ENCODE measurements around the gene CAV1.

DNA sequence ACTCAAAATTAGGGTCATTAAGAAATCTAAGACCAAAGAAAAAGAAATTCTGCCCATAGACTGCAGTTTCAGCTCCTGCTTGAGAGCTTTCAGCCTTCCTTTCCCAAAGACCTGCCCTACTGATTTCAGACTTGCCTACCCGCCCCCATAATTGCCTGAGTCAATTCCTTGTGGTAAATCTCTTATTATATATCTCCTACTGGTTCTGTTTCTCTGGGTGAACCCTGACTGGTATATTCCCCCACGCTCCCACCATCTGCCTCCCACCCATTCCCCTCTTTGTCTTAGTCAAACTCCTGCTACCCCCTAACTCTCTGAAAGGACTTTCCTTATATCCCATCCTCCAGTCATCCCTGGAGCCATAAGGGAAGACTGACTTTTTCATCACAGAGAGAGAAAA, 82.5 kb downstream of the CAV1 start:
- TF ChIP-seq SMC3 (conservative IDR thresholded peaks at IDR 0.05; ENCODE audit: poor library complexity) (no peak), EZH2 (IDR thresholded peaks at IDR 0.05; ENCODE audit: borderline replicate concordance, insufficient read depth, low read length, poor library complexity, severe bottlenecking) (no peak)
- TF ChIP-seq, protein P1, sequence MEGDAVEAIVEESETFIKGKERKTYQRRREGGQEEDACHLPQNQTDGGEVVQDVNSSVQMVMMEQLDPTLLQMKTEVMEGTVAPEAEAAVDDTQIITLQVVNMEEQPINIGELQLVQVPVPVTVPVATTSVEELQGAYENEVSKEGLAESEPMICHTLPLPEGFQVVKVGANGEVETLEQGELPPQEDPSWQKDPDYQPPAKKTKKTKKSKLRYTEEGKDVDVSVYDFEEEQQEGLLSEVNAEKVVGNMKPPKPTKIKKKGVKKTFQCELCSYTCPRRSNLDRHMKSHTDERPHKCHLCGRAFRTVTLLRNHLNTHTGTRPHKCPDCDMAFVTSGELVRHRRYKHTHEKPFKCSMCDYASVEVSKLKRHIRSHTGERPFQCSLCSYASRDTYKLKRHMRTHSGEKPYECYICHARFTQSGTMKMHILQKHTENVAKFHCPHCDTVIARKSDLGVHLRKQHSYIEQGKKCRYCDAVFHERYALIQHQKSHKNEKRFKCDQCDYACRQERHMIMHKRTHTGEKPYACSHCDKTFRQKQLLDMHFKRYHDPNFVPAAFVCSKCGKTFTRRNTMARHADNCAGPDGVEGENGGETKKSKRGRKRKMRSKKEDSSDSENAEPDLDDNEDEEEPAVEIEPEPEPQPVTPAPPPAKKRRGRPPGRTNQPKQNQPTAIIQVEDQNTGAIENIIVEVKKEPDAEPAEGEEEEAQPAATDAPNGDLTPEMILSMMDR (IDR thresholded peaks at IDR 0.05; ENCODE audit: poor library complexity, severe bottlenecking) = no peak
